GM19238 (cell line): ENCODE data around the gene MEOX1.
A peak's percentile ranks its signal among the peaks of the same experiment; 100 is the strongest.
"Not testable (repeated sequence)": the region's sequence is repeated elsewhere in the genome, so short reads cannot be mapped to it uniquely, and the experiment has no call there.

ENCODE experiments used
- DNase-seq: peaks from one replicate; pipeline ENCODE4 v3.0.0; 2011; ENCODE audit warnings: low spot score; ENCODE audit not compliant: insufficient read length

Gene MEOX1

GRCh38 chr17:43661699-43662412, at the start of gene MEOX1:
MEOX1 (minus strand) TSS chr17:43661922; CDS start chr17:43661534, 388 bp downstream.
- DNase-seq: no peak

GRCh38 chr17:43710101-43710500, 48.4 kb upstream of the MEOX1 start:
- DNase-seq: no peak

DNA sequence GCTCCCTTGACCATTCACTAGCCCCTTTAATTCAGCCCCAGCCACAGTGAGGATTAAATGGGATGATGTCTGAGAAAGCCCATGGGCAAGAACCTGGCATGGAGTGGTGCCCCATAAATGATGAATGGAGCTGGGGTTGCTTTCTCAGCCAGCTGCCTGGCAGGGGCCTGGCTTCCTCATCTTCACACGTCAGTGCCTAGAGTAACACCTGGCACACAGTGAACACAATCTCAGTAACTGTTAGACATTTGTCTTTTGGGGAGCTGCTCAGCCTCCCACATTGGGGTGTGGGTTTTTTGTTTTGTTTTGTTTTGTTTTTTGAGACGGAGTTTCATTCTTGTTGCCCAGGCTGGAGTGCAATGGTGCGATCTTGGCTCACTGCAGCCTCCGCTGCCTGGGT, 47.5 kb upstream of the MEOX1 start:
- DNase-seq: no peak

GRCh38 chr17:43707184-43707583, 45.5 kb upstream of the MEOX1 start:
- DNase-seq: no peak

- no peak for DNase-seq
These were observed 44.5 kb upstream of the MEOX1 start for GRCh38 chr17:43706235-43706634.

GRCh38 chr17:43703630-43704029, 41.9 kb upstream of the MEOX1 start:
- no peak for DNase-seq

DNA sequence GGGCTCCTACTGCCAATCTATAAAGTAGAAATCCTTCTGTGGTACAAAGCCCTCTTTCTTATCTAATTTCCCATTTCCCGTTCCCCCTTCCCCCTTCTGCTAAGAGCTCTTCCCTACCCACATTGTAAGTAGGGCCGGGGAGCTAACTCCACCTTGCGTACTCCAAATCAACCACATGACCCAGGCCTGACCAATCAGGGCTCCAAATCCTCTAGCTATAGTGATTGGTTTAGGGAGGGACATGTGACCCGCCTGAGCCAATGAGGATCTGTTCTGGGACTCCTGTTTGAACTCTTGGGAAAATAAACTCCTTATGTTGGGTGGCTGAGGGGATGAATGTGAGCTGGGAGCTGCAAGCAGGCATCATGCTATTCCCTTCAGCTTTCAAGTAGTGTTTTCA, 40.9 kb upstream of the MEOX1 start:
- DNase-seq: no peak

DNA sequence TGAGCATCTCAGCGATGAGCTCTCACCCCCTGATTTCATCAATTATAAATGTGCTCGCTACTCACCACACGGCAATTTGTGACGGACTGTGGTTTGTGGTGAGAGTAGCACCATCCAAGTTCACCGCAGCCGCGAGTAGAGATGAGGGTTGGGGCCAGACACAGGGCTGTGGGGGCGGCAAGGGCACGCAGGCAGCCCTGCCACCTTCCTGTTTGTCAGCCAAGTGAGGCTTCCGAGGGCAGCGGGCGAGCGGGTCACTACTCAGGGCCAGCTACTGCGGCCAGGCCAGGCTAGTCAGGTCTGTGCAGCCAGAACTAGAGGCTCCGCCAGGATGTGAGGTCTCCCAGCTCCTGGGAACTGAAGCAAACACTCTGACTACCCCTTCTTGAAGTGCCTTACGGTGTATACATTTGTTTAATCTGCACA, 39.6 kb upstream of the MEOX1 start:
- DNase-seq: peak; percentile 35

DNA sequence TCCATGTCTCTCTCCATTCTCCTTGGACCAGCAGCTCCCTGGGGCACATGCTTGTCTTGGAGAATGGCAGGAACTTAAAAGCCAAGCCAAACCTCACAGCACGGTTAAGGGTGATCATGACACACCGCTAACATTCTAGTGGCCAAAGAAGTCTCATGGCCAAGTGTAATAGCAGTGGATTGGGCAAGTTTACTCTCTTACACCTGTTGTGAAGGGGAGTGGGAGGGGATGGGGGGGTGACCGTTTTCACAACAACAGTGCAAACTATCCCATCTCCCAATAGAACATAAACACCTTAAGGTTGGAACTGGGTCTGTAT, 37.7 kb upstream of the MEOX1 start:
- DNase-seq: no peak

DNA sequence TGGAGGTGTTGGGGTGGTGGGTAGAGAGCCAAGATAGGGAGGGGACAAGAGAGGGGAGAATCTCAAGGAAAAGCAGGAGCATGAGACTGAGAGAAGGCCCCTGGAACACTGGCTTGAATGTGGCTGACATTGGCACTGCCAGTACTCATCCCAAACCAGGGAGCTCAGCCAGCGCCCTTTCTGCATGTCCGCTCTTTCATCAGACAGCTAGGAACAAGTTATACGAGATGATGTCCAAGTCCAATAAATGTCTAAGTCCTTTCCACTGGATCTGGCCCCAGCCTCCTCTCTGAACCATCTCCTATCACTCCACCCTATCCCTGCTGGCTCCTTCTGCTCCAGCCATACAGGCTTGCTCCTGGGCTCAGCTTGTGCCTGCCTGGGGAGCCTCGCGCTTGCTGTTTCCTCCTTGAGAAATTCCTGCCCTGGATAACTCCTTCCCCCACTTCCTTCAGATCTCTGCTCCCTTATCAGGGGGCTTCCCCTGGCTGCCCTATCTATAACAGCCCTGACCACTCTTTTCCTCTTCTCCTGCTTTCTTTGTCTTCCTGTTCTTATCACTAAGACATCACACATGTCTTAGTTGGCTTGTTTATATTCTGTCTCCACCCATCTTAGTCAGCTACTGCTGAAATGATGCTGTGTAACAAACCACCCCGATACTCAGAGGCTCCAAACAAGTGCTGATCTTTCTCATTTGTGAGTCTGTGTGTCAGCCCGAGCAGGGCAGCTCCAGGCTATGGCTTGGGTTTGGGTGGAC, 37.1 kb upstream of the MEOX1 start:
- no peak for DNase-seq

GRCh38 chr17:43697937-43698336, 36.2 kb upstream of the MEOX1 start:
- DNase-seq: no peak

DNA sequence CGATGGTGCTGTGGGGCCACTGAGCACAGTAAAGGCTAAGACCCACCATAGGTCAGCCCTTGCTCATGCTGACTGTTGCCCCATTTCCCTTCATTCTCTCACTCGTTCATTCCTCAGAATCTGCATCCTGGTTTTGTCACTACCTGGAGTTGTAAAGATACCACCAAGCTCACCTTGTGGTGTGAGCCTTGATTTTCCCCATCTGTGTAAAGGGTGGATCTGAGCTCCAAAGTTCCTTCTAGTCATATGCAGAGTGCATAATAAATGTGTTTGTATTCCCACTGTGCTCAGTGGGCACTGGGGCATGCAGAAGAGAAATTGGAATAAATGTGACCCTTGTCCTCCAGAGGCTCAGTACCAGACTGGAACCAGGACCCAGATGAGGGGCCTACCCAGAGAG, 35.2 kb upstream of the MEOX1 start:
- no peak for DNase-seq

GRCh38 chr17:43695970-43696865, 34.5 kb upstream of the MEOX1 start:
- DNase-seq: no peak

GRCh38 chr17:43694081-43694870, 32.6 kb upstream of the MEOX1 start:
- DNase-seq: peak; percentile 56

GRCh38 chr17:43691317-43691693, 29.6 kb upstream of the MEOX1 start:
- DNase-seq: no peak

GRCh38 chr17:43690624-43691316, 29.0 kb upstream of the MEOX1 start:
- no peak for DNase-seq

DNA sequence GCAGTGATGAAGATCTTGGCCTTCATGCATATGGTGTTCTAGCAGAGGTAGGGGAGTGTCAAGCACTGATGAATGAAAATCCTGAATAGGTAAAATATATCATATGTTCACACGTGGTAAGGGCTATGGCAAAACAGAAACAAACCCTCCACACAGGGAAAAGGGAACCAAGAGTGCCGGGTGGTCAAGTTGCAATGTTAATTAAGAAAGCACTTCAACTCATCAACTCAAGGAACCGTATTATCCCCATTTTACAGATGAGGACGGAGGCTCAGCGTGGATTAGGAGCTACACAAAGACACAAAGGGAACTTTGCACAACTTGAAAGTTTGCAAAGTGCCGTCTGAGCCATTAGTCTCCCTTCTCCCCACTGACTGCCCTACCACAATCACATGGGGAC, 28.1 kb upstream of the MEOX1 start:
- no peak for DNase-seq

GRCh38 chr17:43689131-43689530, 27.4 kb upstream of the MEOX1 start:
- DNase-seq: no peak

- DNase-seq: not testable (repeated sequence)
These were observed 25.2 kb upstream of the MEOX1 start for GRCh38 chr17:43686957-43687356.

- no peak for DNase-seq
These were observed 22.4 kb upstream of the MEOX1 start for GRCh38 chr17:43683928-43684653.
